Measurements from ENCODE around the gene MPV17L2. TPM values are rescaled to one million over a fixed set of nuclear protein-coding genes. Genes with fewer than 3 reads are reported as not detected.
A peak's percentile ranks its signal among the peaks of the same experiment; 100 is the strongest.

The MPV17L2 gene
- total RNA-seq, 4 donors from 2014 or later: 5.2 to 19.7 (median 11.1) TPM

DNA sequence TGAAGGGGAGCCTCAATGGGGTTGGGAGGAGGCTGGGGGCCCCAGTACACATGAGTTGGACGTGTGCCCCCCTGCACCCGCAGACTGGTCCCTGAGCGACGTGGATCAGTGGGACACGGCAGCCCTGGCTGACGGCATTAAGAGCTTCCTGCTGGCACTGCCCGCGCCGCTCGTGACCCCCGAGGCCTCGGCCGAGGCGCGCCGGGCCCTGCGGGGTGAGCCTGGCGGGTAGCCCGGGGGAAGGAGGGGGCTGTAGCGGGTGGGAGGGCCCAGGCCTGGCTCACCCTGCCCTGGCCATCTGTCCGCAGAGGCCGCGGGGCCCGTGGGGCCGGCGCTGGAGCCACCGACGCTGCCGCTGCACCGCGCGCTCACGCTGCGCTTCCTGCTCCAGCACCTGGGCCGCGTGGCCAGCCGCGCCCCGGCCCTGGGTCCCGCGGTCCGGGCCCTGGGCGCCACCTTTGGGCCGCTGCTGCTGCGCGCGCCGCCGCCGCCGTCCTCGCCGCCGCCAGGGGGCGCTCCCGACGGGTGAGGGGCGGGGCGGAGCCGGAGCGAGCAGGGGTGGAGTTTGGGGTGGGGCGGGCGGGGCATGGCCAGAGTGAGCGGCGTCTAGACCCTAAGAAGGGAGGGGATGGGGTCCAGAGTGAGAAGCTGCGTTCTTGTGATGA, 31.9 kb upstream of the MPV17L2 start:
- Histone ChIP-seq H3K27me3 (no peaks in the 10 kb centered on the region), H3K4me3 (peak overlapping the region; percentile 13 to 40), H3K36me3 (no peaks in the 10 kb centered on the region), H3K4me1 (peaks cover 0 to 26% of the 10 kb centered on the region in 2 donors), H3K27ac (peak overlapping the region; percentile 82 to 89), H3K9me3 (no peaks in the 10 kb centered on the region)
- peak; percentile 58 to 78 for DNase-seq
- TF ChIP-seq, protein P1, sequence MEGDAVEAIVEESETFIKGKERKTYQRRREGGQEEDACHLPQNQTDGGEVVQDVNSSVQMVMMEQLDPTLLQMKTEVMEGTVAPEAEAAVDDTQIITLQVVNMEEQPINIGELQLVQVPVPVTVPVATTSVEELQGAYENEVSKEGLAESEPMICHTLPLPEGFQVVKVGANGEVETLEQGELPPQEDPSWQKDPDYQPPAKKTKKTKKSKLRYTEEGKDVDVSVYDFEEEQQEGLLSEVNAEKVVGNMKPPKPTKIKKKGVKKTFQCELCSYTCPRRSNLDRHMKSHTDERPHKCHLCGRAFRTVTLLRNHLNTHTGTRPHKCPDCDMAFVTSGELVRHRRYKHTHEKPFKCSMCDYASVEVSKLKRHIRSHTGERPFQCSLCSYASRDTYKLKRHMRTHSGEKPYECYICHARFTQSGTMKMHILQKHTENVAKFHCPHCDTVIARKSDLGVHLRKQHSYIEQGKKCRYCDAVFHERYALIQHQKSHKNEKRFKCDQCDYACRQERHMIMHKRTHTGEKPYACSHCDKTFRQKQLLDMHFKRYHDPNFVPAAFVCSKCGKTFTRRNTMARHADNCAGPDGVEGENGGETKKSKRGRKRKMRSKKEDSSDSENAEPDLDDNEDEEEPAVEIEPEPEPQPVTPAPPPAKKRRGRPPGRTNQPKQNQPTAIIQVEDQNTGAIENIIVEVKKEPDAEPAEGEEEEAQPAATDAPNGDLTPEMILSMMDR (IDR thresholded peaks at IDR 0.05): peak; percentile 24 to 96 (median 84)
- TF ChIP-seq POLR2A (IDR thresholded peaks at IDR 0.05): no peak
- intact Hi-C loops (cut with DNase I; ENCODE audit: low total_unique reads): loop anchor here (5.0 kb wide), 1 partner anchor 44 kb away; no protein-coding TSS in a partner anchor

DNA sequence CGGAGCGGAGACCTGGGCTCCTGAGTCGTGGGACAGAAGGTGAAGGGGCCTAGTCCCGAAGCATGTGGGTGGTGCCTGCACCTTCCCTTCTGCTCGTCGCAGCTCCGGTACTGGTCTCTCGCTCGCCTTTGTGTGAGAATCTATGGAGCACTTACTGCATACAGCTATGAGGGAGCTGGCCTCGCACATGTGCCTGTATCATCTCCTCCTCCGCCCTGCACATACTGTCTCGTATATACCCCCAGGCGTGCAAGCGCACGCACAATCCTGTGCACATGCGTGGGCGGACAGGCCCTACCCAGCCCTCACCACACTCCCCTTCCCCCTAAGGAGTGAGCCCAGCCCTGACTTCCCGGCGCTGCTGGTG, 31.4 kb upstream of the MPV17L2 start:
- intact Hi-C loops (cut with DNase I; ENCODE audit: low total_unique reads): loop anchor here (5.0 kb wide), 1 partner anchor 44 kb away; no protein-coding TSS in a partner anchor
- Histone ChIP-seq H3K4me1 (peaks cover 0 to 21% of the 10 kb centered on the region in 2 donors), H3K27ac (peak overlapping the region; percentile 51 to 89), H3K27me3 (no peaks in the 10 kb centered on the region), H3K9me3 (no peaks in the 10 kb centered on the region), H3K36me3 (no peaks in the 10 kb centered on the region), H3K4me3 (peak overlapping the region in 1 of 2 donors; percentile 20)
- no peak for TF ChIP-seq POLR2A (IDR thresholded peaks at IDR 0.05)
- TF ChIP-seq, protein P1 (IDR thresholded peaks at IDR 0.05): no peak
- no peak for DNase-seq

DNA sequence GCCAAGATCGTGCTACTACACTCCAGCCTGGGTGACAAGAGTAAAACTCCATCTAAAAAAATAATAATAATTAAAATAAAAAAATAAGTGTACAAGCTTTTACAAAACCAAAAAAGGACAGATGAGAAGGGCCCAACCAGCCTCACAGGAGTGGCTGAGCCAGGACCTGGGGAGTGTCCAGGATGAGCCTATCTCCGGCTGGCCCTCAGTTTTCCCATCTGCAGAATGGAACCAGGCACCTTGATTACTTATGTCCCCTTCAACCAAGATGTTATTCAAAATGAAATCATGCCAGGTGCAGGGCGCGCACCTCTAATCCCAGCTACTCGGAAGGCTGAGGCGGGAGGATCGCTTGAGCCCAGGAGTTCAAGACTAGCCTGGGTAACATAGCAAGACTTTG, 28.9 kb upstream of the MPV17L2 start:
- no peaks in the 10 kb centered on the region for H3K36me3 ChIP-seq

DNA sequence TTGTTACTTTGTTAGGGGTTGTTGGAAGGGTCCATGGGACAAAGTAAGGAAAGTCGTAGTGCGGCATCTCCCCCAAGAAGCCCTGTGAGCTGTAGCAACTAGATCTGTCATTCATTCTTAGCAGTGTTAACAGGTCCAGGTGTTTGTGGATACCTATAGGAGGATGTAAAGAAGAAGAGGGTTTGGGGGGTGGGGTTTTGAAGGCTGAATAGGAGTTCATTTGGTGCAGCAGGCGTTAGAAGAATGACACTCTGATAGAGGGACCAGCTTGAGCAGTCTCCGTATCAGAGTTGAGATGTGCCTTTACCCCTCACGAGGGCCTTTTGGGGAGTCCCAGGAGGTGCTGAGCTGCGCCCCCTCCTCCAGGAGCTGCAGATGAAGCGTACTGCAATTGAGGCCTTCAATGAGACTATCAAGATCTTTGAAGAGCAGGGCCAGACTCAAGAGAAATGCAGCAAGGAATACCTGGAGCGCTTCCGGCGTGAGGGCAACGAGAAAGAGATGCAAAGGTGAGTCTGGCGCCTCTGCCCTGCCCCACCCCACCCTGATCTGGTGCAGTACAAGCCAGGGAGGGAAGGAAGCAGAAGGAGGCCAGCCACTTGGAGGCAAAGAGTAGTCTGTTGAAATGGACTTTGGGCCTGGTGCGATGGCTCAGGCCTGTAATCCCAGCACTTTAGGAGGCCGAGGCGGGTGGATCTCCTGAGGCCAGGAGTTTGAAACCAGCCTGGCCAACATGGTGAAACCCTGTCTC, 27.0 kb upstream of the MPV17L2 start:
- Histone ChIP-seq H3K27ac (no peak overlapping the region), H3K9me3 (no peaks in the 10 kb centered on the region), H3K27me3 (no peaks in the 10 kb centered on the region), H3K4me1 (peaks cover 0 to 8% of the 10 kb centered on the region in 2 donors), H3K4me3 (no peak overlapping the region), H3K36me3 (no peaks in the 10 kb centered on the region)
- intact Hi-C loops (cut with DNase I; ENCODE audit: low total_unique reads): no loop called here
- DNase-seq: no peak
- no peak for TF ChIP-seq POLR2A (IDR thresholded peaks at IDR 0.05)
- TF ChIP-seq, protein P1 (IDR thresholded peaks at IDR 0.05): no peak

More for the DNA sequence above, 28.9 kb upstream of the MPV17L2 start:
- Histone ChIP-seq H3K9me3 (no peaks in the 10 kb centered on the region), H3K27ac (no peak overlapping the region), H3K27me3 (no peaks in the 10 kb centered on the region), H3K4me1 (peaks cover 0 to 12% of the 10 kb centered on the region in 2 donors), H3K4me3 (no peak overlapping the region)
- TF ChIP-seq, protein P1 (IDR thresholded peaks at IDR 0.05): no peak
- no peak for DNase-seq
- intact Hi-C loops (cut with DNase I; ENCODE audit: low total_unique reads): loop anchor here (5.0 kb wide), 1 partner anchor 47 kb away; no protein-coding TSS in a partner anchor

DNA sequence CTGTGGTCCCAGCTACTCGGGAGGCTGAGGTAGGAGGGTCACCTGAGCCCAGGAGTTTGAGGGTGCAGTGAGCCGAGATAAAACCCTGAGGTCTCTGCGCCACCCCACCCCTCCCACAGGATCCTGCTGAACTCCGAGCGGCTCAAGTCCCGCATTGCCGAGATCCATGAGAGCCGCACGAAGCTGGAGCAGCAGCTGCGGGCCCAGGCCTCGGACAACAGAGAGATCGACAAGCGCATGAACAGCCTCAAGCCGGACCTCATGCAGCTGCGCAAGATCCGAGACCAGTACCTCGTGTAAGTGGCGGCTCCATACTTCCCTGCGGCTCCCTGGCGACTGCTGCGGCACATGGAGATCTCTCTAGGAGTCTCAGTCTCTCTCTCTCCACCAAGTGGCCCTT, 26.0 kb upstream of the MPV17L2 start:
- no peak for DNase-seq

More for the DNA sequence above, 26.0 kb upstream of the MPV17L2 start:
- Histone ChIP-seq H3K4me3 (no peak overlapping the region), H3K4me1 (peaks cover 0 to under 1% of the 10 kb centered on the region in 2 donors), H3K9me3 (no peaks in the 10 kb centered on the region), H3K27me3 (no peaks in the 10 kb centered on the region), H3K36me3 (no peaks in the 10 kb centered on the region), H3K27ac (no peak overlapping the region)
- intact Hi-C loops (cut with DNase I; ENCODE audit: low total_unique reads): no loop called here
- TF ChIP-seq, protein P1 (IDR thresholded peaks at IDR 0.05): no peak
- no peak for TF ChIP-seq POLR2A (IDR thresholded peaks at IDR 0.05)

Measured in uterus (tissue), 4 donors.